NT2/D1 (cell line): ENCODE measurements around the gene GAREM1.

ENCODE experiments used
- SUZ12 ChIP-seq: IDR thresholded peaks from 2 replicates; pipeline ENCODE4 v1.6.1; 2011; ENCODE audit not compliant: insufficient read length, insufficient read depth; ENCODE audit errors: extremely low read depth
- YY1 ChIP-seq: IDR thresholded peaks from 2 replicates; pipeline ENCODE4 v1.6.1; 2011; ENCODE audit not compliant: insufficient read length, insufficient read depth

GRCh38 chr18:32393407-32393806 is 77.3 kb downstream of the GAREM1 start:
- TF ChIP-seq YY1: no peak
- no peak for TF ChIP-seq SUZ12
